Natural killer cell (primary cell): ENCODE measurements around the gene UBP1. TPM values are rescaled to one million over a fixed set of nuclear protein-coding genes. Genes with fewer than 3 reads are reported as not detected.
A peak's percentile ranks its signal among the peaks of the same experiment; 100 is the strongest.

Source experiments
- ATAC-seq, 3 donors: fragments of 150-1000 bp in 2 of 3; fragments of 200-7000 bp in 1 of 3; cut with Tn5 transposase; 1 replicate in 1 of 3; 2 replicates in 2 of 3; pipeline ENCODE4 v1.10.0; 2021; ENCODE audit warnings: mild to moderate bottlenecking in 2 of 3, moderate library complexity in 2 of 3
- DNase-seq, 2 donors: peaks; one replicate each; pipeline versions ENCODE4 v3.0.0 to v3.0.0-alpha.2; 2013 to 2021; ENCODE audit warnings: mixed read lengths in 1 of 2
- H3K27ac ChIP-seq: one replicate; pipeline ENCODE4 v1.5.1; 2013; ENCODE audit warnings: mild to moderate bottlenecking, low read length
- H3K27me3 ChIP-seq: one replicate; pipeline ENCODE4 v1.6.1; 2013; ENCODE audit warnings: low read length; ENCODE audit not compliant: control insufficient read depth, insufficient read depth
- H3K36me3 ChIP-seq: one replicate; pipeline ENCODE4 v1.6.1; 2013; ENCODE audit warnings: low read length; ENCODE audit not compliant: control insufficient read depth, insufficient read depth
- H3K4me1 ChIP-seq: one replicate; pipeline ENCODE4 v1.6.1; 2013; ENCODE audit warnings: low read length; ENCODE audit not compliant: control insufficient read depth, insufficient read depth
- H3K4me3 ChIP-seq: one replicate; pipeline ENCODE4 v1.5.1; 2013; ENCODE audit warnings: low read length
- H3K9me3 ChIP-seq: one replicate; pipeline ENCODE4 v1.6.1; 2013; ENCODE audit warnings: low read length; ENCODE audit not compliant: control insufficient read depth, insufficient read depth
- H3K27ac Mint-ChIP-seq, 2 donors: one replicate each; pipeline ENCODE4 v1.8.0; 2022; ENCODE audit warnings: mild to moderate bottlenecking in 2 of 2, mixed read lengths in 2 of 2, moderate library complexity in 1 of 2
- H3K27me3 Mint-ChIP-seq, 2 donors: one replicate each; pipeline ENCODE4 v1.8.0; 2022; ENCODE audit warnings: low read depth in 2 of 2, mixed read lengths in 2 of 2
- H3K36me3 Mint-ChIP-seq: one replicate; pipeline ENCODE4 v1.8.0; 2022; ENCODE audit warnings: mixed read lengths
- H3K4me1 Mint-ChIP-seq, 2 donors: one replicate each; pipeline ENCODE4 v1.8.0; 2022; ENCODE audit warnings: mixed read lengths in 2 of 2
- H3K4me3 Mint-ChIP-seq: one replicate; pipeline ENCODE4 v1.8.0; 2022; ENCODE audit warnings: mild to moderate bottlenecking, moderate library complexity, mixed read lengths
- H3K9me3 Mint-ChIP-seq, 2 donors: one replicate each; pipeline ENCODE4 v1.8.0; 2022; ENCODE audit warnings: mixed read lengths in 2 of 2
- CTCF ChIP-seq: fragments of 200-600 bp; IDR thresholded peaks from one replicate; pipeline ENCODE4 v1.8.0; 2022; ENCODE audit warnings: antibody characterized with exemption
- WGBS: methylation state at CpG from one replicate; pipeline ENCODE4 v1.1.7; 2013; ENCODE audit warnings: missing lambda C conversion rate; ENCODE audit not compliant: insufficient coverage; 5-methylcytosine and 5-hydroxymethylcytosine counted together
- intact Hi-C: fragments of 100-400 bp; cut with micrococcal nuclease; formaldehyde crosslinking; loops from one replicate; pipeline ENCODE4 v1.14.2; 2022
- total RNA-seq, 4 donors: library from RNA; stranded (reverse); fragments of 120-200 nt in 1 of 4; gene quantifications; one replicate each; pipeline versions ENCODE4 v1.2.3 to v1.2.4, GENCODE V29; 2013 to 2022

Gene UBP1
- total RNA-seq, result 10 to 100 TPM; 70.3 to 78.4 (median 76.7) TPM
- 90.6 TPM for total RNA-seq (2013)

- Histone ChIP-seq H3K27ac (peak within 1 kb of the TSS; percentile 98), H3K36me3 (no peaks in the 10 kb centered on the region), H3K9me3 (no peaks in the 10 kb centered on the region), H3K4me3 (peak within 1 kb of the TSS; percentile 91), H3K27me3 (no peaks in the 10 kb centered on the region), H3K4me1 (peaks cover 20% of the 10 kb centered on the region)
- H3K4me3 Mint-ChIP-seq, result peak within 1 kb of the TSS; percentile 100
- no peaks in the 10 kb centered on the region for H3K27me3 Mint-ChIP-seq
- H3K9me3 Mint-ChIP-seq, result no peaks in the 10 kb centered on the region
- intact Hi-C loops, result loop anchor here (1.0 to 5.0 kb wide), 5 partner anchors 217 to 358 kb away; partner anchors contain the start of genes CLASP2, CRTAP, GLB1 and PDCD6IP
- WGBS, result under 1% methylated on average over 68 of the region's 68 CpGs
- ATAC-seq, result peak; percentile 83 to 91 (median 85)
- H3K4me1 Mint-ChIP-seq, result peaks cover 44 to 46% of the 10 kb centered on the region in 2 donors
- TF ChIP-seq CTCF, result no peak
- no peaks in the 10 kb centered on the region for H3K36me3 Mint-ChIP-seq
- peak within 1 kb of the TSS; percentile 99 to 100 for H3K27ac Mint-ChIP-seq
- DNase-seq, result peak; percentile 95 to 99
These were observed at the start of gene UBP1 for GRCh38 chr3:33440328-33441224. Gene UBP1, minus strand, starts transcription at chr3:33440405. Its CDS starts 557 bp downstream, at chr3:33439848.

- no peak overlapping the region for H3K4me3 Mint-ChIP-seq
- H3K27me3 ChIP-seq, result no peaks in the 10 kb centered on the region
- H3K36me3 ChIP-seq, result no peaks in the 10 kb centered on the region
- no peak for TF ChIP-seq CTCF
- no peak for DNase-seq
- no peak overlapping the region for H3K4me3 ChIP-seq
- no peaks in the 10 kb centered on the region for H3K9me3 ChIP-seq
- H3K36me3 Mint-ChIP-seq, result no peaks in the 10 kb centered on the region
- no peaks in the 10 kb centered on the region for H3K4me1 Mint-ChIP-seq
- no peaks in the 10 kb centered on the region for H3K9me3 Mint-ChIP-seq
- no peak for ATAC-seq
- no peak overlapping the region for H3K27ac Mint-ChIP-seq
- H3K4me1 ChIP-seq, result no peaks in the 10 kb centered on the region
- WGBS, result 100% methylated on average over 1 of the region's 1 CpG
- no peaks in the 10 kb centered on the region for H3K27me3 Mint-ChIP-seq
- intact Hi-C loops, result no loop called here
- no peak overlapping the region for H3K27ac ChIP-seq
These were observed 48.5 kb upstream of the UBP1 start for GRCh38 chr3:33488683-33489082.

GRCh38 chr3:33488246-33488645, 48.0 kb upstream of the UBP1 start:
- ATAC-seq (no peak), DNase-seq (no peak)
- Mint-ChIP-seq H3K9me3 (no peaks in the 10 kb centered on the region), H3K4me3 (no peak overlapping the region), H3K27me3 (no peaks in the 10 kb centered on the region), H3K4me1 (no peaks in the 10 kb centered on the region), H3K36me3 (no peaks in the 10 kb centered on the region), H3K27ac (no peak overlapping the region)
- Histone ChIP-seq H3K36me3 (no peaks in the 10 kb centered on the region), H3K27me3 (no peaks in the 10 kb centered on the region), H3K27ac (no peak overlapping the region), H3K4me3 (no peak overlapping the region), H3K9me3 (no peaks in the 10 kb centered on the region), H3K4me1 (no peaks in the 10 kb centered on the region)
- intact Hi-C loops, result no loop called here
- no peak for TF ChIP-seq CTCF
- WGBS, result 80% methylated on average over 1 of the region's 2 CpGs
